A549 (cell line): ENCODE results near the gene RNF217. TPM values are rescaled to one million over a fixed set of nuclear protein-coding genes. Genes with fewer than 3 reads are reported as not detected.
"Not testable (repeated sequence)": the region's sequence is repeated elsewhere in the genome, so short reads cannot be mapped to it uniquely, and the experiment has no call there.

Experiments used
- ATAC-seq, 2 experiments: fragments of 200-7000 bp in 1 of 2; fragments of >200 bp in 1 of 2; cut with Nextera tagmentation in 1 of 2; cut with Tn5 transposase in 1 of 2; 3 replicates each; pipeline versions ENCODE4 v1.8.0 to v1.9.1; 2018 to 2020; ENCODE audit warnings: mild to moderate bottlenecking in 1 of 2, moderate library complexity in 1 of 2
- CTCF ChIA-PET: fragments of 300-600 bp; sonication (Branson Sonifier 250); formaldehyde crosslinking; extraction: SDS; loops from one replicate; lab custom pipeline; 2021; ENCODE audit warnings: antibody characterized with exemption, inconsistent platforms; lab: Yijun Ruan, JAX
- POLR2A ChIA-PET: fragments of 350-600 bp; formaldehyde crosslinking; extraction: SDS; loops from one replicate; lab custom pipeline; 2021; ENCODE audit warnings: antibody characterized with exemption, inconsistent platforms; lab: Yijun Ruan, JAX
- DNase-seq, 2 experiments: peaks; one replicate each; pipeline versions ENCODE4 v3.0.0 to v3.0.0-alpha.2; 2011 to 2016; ENCODE audit warnings: low read depth in 1 of 2, low spot score in 1 of 2
- FAIRE-seq: peaks from 2 replicates; lab custom pipeline; 2011; peaks lifted over from hg19 to GRCh38; lab: Jason Lieb, UNC
- H3K27ac ChIP-seq, 2 experiments: fragments of >200 bp; sonication (Bioruptor Twin); formaldehyde crosslinking; 3 replicates each; pipeline ENCODE4 v1.5.1; 2016 to 2017
- H3K4me1 ChIP-seq: fragments of >200 bp; sonication (Bioruptor Twin); formaldehyde crosslinking; 3 replicates; pipeline ENCODE4 v1.6.1; 2016
- H3K4me2 ChIP-seq: fragments of >200 bp; sonication (Bioruptor Twin); formaldehyde crosslinking; 3 replicates; pipeline ENCODE4 v1.6.1; 2016
- H3K4me3 ChIP-seq: fragments of >200 bp; sonication (Bioruptor Twin); formaldehyde crosslinking; 3 replicates; pipeline ENCODE4 v1.5.1; 2016
- H3K9me3 ChIP-seq: fragments of >200 bp; sonication (Bioruptor Twin); formaldehyde crosslinking; 3 replicates; pipeline ENCODE4 v1.6.1; 2016
- BCL3 ChIP-seq: fragments of >200 bp; sonication (Bioruptor Twin); formaldehyde crosslinking; IDR thresholded peaks from 3 replicates; pipeline ENCODE4 v1.6.1; 2016
- CBX8 ChIP-seq: fragments of 200-600 bp; sonication (generic); IDR thresholded peaks from 2 replicates; pipeline ENCODE4 v1.6.1; 2016
- CHD2 ChIP-seq: fragments of 150-350 bp; IDR thresholded peaks from 2 replicates; pipeline ENCODE4 v1.6.1; 2014; ENCODE audit warnings: low read length; ENCODE audit not compliant: partially characterized antibody
- CHD4 ChIP-seq: fragments of 200-600 bp; sonication (generic); IDR thresholded peaks from 2 replicates; pipeline ENCODE4 v1.6.1; 2016; ENCODE audit warnings: antibody characterized with exemption, mild to moderate bottlenecking, borderline replicate concordance
- CTCF ChIP-seq: fragments of >200 bp; sonication (Bioruptor Twin); formaldehyde crosslinking; IDR thresholded peaks from 3 replicates; pipeline ENCODE4 v1.5.1; 2016
- EHF ChIP-seq: fragments of 250-450 bp; sonication (Bioruptor Pico); IDR thresholded peaks from 2 replicates; pipeline ENCODE4 v1.5.0; 2020; ENCODE audit warnings: mild to moderate bottlenecking
- FOSB ChIP-seq: fragments of 250-450 bp; sonication (Bioruptor Pico); IDR thresholded peaks from 2 replicates; pipeline ENCODE4 v1.5.0; 2020; ENCODE audit warnings: mild to moderate bottlenecking, moderate library complexity
- HDAC2 ChIP-seq: fragments of 200-600 bp; sonication (generic); IDR thresholded peaks from 2 replicates; pipeline ENCODE4 v1.6.1; 2016
- HOXB13 ChIP-seq: fragments of 250-450 bp; sonication (Bioruptor Pico); IDR thresholded peaks from 2 replicates; pipeline ENCODE4 v1.5.0; 2020; ENCODE audit warnings: low read depth, mild to moderate bottlenecking, moderate library complexity
- JUN ChIP-seq, 2 experiments: fragments of >200 bp; sonication (Bioruptor Twin); formaldehyde crosslinking; IDR thresholded peaks; 2 replicates in 1 of 2; 3 replicates in 1 of 2; pipeline ENCODE4 v1.6.1; 2016 to 2017
- KDM1A ChIP-seq: fragments of 200-600 bp; sonication (generic); IDR thresholded peaks from 2 replicates; pipeline ENCODE4 v1.6.1; 2016; ENCODE audit warnings: low read depth, mild to moderate bottlenecking
- KDM5A ChIP-seq: fragments of 200-600 bp; sonication (generic); IDR thresholded peaks from 2 replicates; pipeline ENCODE4 v1.6.1; 2016; ENCODE audit warnings: antibody characterized with exemption, mild to moderate bottlenecking
- MAFK ChIP-seq: fragments of 450-650 bp; IDR thresholded peaks from 2 replicates; pipeline ENCODE4 v1.6.1; 2014; ENCODE audit not compliant: partially characterized antibody
- NPAS2 ChIP-seq: fragments of 250-450 bp; sonication (Bioruptor Pico); IDR thresholded peaks from 2 replicates; pipeline ENCODE4 v1.8.0; 2022; ENCODE audit warnings: mild to moderate bottlenecking, moderate library complexity, borderline replicate concordance
- NR3C1 ChIP-seq: fragments of >200 bp; sonication (Bioruptor Twin); formaldehyde crosslinking; IDR thresholded peaks from 3 replicates; pipeline ENCODE4 v1.6.1; 2017
- PHF8 ChIP-seq: fragments of 200-600 bp; sonication (generic); IDR thresholded peaks from 2 replicates; pipeline ENCODE4 v1.6.1; 2016; ENCODE audit warnings: low read depth, mild to moderate bottlenecking, antibody characterized with exemption, moderate library complexity, borderline replicate concordance
- POLR2AphosphoS2 ChIP-seq: conservative IDR thresholded peaks from 2 replicates; pipeline ENCODE4 v1.6.1; 2012; ENCODE audit warnings: low read length, improper control_type of control experiment, inconsistent platforms
- RARB ChIP-seq: fragments of 250-450 bp; sonication (Bioruptor Pico); IDR thresholded peaks from 2 replicates; pipeline ENCODE4 v1.8.0; 2021; ENCODE audit warnings: mild to moderate bottlenecking, moderate library complexity
- RFX5 ChIP-seq: fragments of 450-650 bp; IDR thresholded peaks from 2 replicates; pipeline ENCODE4 v1.7.1; 2014; ENCODE audit warnings: antibody characterized with exemption, mild to moderate bottlenecking, moderate library complexity
- SMC3 ChIP-seq: fragments of >200 bp; sonication (Bioruptor Twin); formaldehyde crosslinking; IDR thresholded peaks from 3 replicates; pipeline ENCODE4 v1.6.1; 2018; ENCODE audit warnings: inconsistent platforms
- TFCP2L1 ChIP-seq: fragments of 250-450 bp; sonication (Bioruptor Pico); IDR thresholded peaks from 2 replicates; pipeline ENCODE4 v1.5.0; 2021; ENCODE audit warnings: mild to moderate bottlenecking
- ZC3H11A ChIP-seq: fragments of 450-650 bp; IDR thresholded peaks from 2 replicates; pipeline ENCODE4 v1.6.1; 2014; ENCODE audit warnings: antibody characterized with exemption, mild to moderate bottlenecking
- ZFP36 ChIP-seq: fragments of 450-650 bp; IDR thresholded peaks from 2 replicates; pipeline ENCODE4 v1.6.1; 2014; ENCODE audit warnings: borderline replicate concordance; ENCODE audit not compliant: partially characterized antibody
- ZNF302 ChIP-seq: fragments of 250-450 bp; sonication (Bioruptor Pico); IDR thresholded peaks from 2 replicates; pipeline ENCODE4 v1.9.0; 2021; ENCODE audit warnings: inconsistent platforms, mild to moderate bottlenecking, moderate library complexity
- ZSCAN20 ChIP-seq: fragments of 250-450 bp; sonication (Bioruptor Pico); IDR thresholded peaks from 2 replicates; pipeline ENCODE4 v1.8.0; 2022; ENCODE audit warnings: mild to moderate bottlenecking, moderate library complexity
- WGBS: methylation state at CpG from one replicate; pipeline ENCODE4 v1.1.6; 2017; ENCODE audit errors: missing lambda C conversion rate; 5-methylcytosine and 5-hydroxymethylcytosine counted together
- polyA plus RNA-seq, 4 experiments: library from polyadenylated mRNA; depleted of rRNA in 3 of 4; stranded (reverse); fragments of >200 nt; fragmentation: RNase III in 1 of 4; extraction: RNeasy Plus Mini Kit Qiagen cat#74134 plus additional on column Dnase treatment in 1 of 4; gene quantifications; 2 replicates in 3 of 4; 3 replicates in 1 of 4; pipeline ENCODE4 v1.2.3, GENCODE V29; 2011 to 2017
- TF ChIP-seq, protein P1 (sequence below): fragments of 200-600 bp; sonication (generic); IDR thresholded peaks from 2 replicates; pipeline ENCODE4 v1.6.1; 2016; ENCODE audit warnings: antibody characterized with exemption, mild to moderate bottlenecking, moderate library complexity
- TF ChIP-seq, protein P2 (sequence below): fragments of >200 bp; sonication (Bioruptor Twin); formaldehyde crosslinking; IDR thresholded peaks from 2 replicates; pipeline ENCODE4 v1.6.1; 2016

RNF217 gene
- polyA plus RNA-seq, 2 of the 4 experiments (the other 2 are of a cell fraction): 5.7 to 20.0 TPM

- POLR2A ChIA-PET: no interaction called here
- 96% methylated on average over 5 of the region's 6 CpGs for WGBS
- TF ChIP-seq SMC3 (no peak), CTCF (no peak), PHF8 (no peak), KDM5A (no peak), ZNF302 (CRISPR knock-in tag) (no peak), ZC3H11A (no peak), CBX8 (no peak), CHD2 (no peak), ZFP36 (no peak), RFX5 (no peak), CHD4 (no peak), FOSB (no peak), NPAS2 (no peak), MAFK (no peak), NR3C1 (no peak)
- TF ChIP-seq, protein P1, sequence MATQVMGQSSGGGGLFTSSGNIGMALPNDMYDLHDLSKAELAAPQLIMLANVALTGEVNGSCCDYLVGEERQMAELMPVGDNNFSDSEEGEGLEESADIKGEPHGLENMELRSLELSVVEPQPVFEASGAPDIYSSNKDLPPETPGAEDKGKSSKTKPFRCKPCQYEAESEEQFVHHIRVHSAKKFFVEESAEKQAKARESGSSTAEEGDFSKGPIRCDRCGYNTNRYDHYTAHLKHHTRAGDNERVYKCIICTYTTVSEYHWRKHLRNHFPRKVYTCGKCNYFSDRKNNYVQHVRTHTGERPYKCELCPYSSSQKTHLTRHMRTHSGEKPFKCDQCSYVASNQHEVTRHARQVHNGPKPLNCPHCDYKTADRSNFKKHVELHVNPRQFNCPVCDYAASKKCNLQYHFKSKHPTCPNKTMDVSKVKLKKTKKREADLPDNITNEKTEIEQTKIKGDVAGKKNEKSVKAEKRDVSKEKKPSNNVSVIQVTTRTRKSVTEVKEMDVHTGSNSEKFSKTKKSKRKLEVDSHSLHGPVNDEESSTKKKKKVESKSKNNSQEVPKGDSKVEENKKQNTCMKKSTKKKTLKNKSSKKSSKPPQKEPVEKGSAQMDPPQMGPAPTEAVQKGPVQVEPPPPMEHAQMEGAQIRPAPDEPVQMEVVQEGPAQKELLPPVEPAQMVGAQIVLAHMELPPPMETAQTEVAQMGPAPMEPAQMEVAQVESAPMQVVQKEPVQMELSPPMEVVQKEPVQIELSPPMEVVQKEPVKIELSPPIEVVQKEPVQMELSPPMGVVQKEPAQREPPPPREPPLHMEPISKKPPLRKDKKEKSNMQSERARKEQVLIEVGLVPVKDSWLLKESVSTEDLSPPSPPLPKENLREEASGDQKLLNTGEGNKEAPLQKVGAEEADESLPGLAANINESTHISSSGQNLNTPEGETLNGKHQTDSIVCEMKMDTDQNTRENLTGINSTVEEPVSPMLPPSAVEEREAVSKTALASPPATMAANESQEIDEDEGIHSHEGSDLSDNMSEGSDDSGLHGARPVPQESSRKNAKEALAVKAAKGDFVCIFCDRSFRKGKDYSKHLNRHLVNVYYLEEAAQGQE: no peak
Observed at GRCh38 chr6:125030969-125031368, 68.7 kb downstream of the RNF217 start.

GRCh38 chr6:125031385-125031784, 69.1 kb downstream of the RNF217 start:
- 97% methylated on average over 1 of the region's 1 CpG for WGBS
- no peak for DNase-seq
- ChIA-PET POLR2A (no interaction called here), CTCF (no interaction called here)
- Histone ChIP-seq H3K27ac (no peak overlapping the region), H3K4me2 (no peak overlapping the region), H3K4me1 (no peaks in the 10 kb centered on the region), H3K9me3 (no peaks in the 10 kb centered on the region), H3K4me3 (no peak overlapping the region)
- no peak for ATAC-seq
- TF ChIP-seq, protein P2, sequence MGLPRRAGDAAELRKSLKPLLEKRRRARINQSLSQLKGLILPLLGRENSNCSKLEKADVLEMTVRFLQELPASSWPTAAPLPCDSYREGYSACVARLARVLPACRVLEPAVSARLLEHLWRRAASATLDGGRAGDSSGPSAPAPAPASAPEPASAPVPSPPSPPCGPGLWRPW: no peak
- TF ChIP-seq CHD4 (no peak), HOXB13 (no peak), RFX5 (no peak), FOSB (no peak), BCL3 (no peak), ZSCAN20 (CRISPR knock-in tag) (no peak), RARB (CRISPR knock-in tag) (no peak), HDAC2 (no peak), JUN (IDR thresholded peaks at IDR 0.05) (no peak), POLR2AphosphoS2 (no peak), PHF8 (no peak), EHF (no peak), TFCP2L1 (CRISPR knock-in tag) (no peak), KDM1A (no peak), SMC3 (no peak)
- FAIRE-seq: no peak

More at GRCh38 chr6:125030969-125031368, 68.7 kb downstream of the RNF217 start:
- DNase-seq (no peak), ATAC-seq (no peak), FAIRE-seq (no peak)
- Histone ChIP-seq H3K4me2 (no peak overlapping the region), H3K27ac (no peak overlapping the region), H3K4me3 (no peak overlapping the region), H3K9me3 (no peaks in the 10 kb centered on the region), H3K4me1 (no peaks in the 10 kb centered on the region)
- CTCF ChIA-PET: no interaction called here

GRCh38 chr6:125034929-125035328, 72.7 kb downstream of the RNF217 start:
- H3K27ac ChIP-seq, FAIRE-seq, H3K9me3 ChIP-seq, CTCF ChIA-PET, H3K4me1 ChIP-seq, POLR2A ChIA-PET, H3K4me3 ChIP-seq, ATAC-seq, H3K4me2 ChIP-seq, DNase-seq: not testable (repeated sequence)

DNA sequence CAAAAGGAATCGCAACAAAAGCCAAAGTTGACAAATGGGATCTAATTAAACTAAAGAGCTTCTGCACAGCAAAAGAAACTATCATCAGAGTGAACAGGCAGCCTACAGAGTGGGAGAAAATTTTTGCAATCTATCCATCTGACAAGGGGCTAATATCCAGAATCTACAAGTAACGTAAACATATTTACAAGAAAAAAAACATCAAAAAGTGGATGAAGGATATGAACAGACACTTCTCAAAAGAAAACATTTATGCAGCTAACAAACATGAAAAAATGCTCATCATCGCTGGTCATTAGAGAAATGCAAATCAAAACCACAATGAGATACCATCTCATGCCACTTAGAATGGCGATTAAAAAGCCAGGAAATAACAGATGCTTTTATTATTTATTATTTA, 74.2 kb downstream of the RNF217 start:
- H3K27ac ChIP-seq, POLR2A ChIA-PET, FAIRE-seq, CTCF ChIA-PET, DNase-seq, ATAC-seq, H3K4me2 ChIP-seq, H3K9me3 ChIP-seq, H3K4me1 ChIP-seq, H3K4me3 ChIP-seq: not testable (repeated sequence)
- 94% methylated on average over 4 of the region's 4 CpGs for WGBS
